A549 (cell line): ENCODE measurements around the gene HEXIM1. TPM values are rescaled to one million over a fixed set of nuclear protein-coding genes. Genes with fewer than 3 reads are reported as not detected.

Experiments used
- ATAC-seq, 2 experiments: fragments of 200-7000 bp in 1 of 2; fragments of >200 bp in 1 of 2; cut with Nextera tagmentation in 1 of 2; cut with Tn5 transposase in 1 of 2; 3 replicates each; pipeline versions ENCODE4 v1.8.0 to v1.9.1; 2018 to 2020; ENCODE audit warnings: mild to moderate bottlenecking in 1 of 2, moderate library complexity in 1 of 2
- CTCF ChIA-PET: fragments of 300-600 bp; sonication (Branson Sonifier 250); formaldehyde crosslinking; extraction: SDS; loops from one replicate; lab custom pipeline; 2021; ENCODE audit warnings: antibody characterized with exemption, inconsistent platforms; lab: Yijun Ruan, JAX
- POLR2A ChIA-PET: fragments of 350-600 bp; formaldehyde crosslinking; extraction: SDS; loops from one replicate; lab custom pipeline; 2021; ENCODE audit warnings: antibody characterized with exemption, inconsistent platforms; lab: Yijun Ruan, JAX
- DNase-seq, 2 experiments: peaks; one replicate each; pipeline versions ENCODE4 v3.0.0 to v3.0.0-alpha.2; 2011 to 2016; ENCODE audit warnings: low read depth in 1 of 2, low spot score in 1 of 2
- FAIRE-seq: peaks from 2 replicates; lab custom pipeline; 2011; peaks lifted over from hg19 to GRCh38; lab: Jason Lieb, UNC
- H3K27ac ChIP-seq, 2 experiments: fragments of >200 bp; sonication (Bioruptor Twin); formaldehyde crosslinking; 3 replicates each; pipeline ENCODE4 v1.5.1; 2016 to 2017
- H3K4me1 ChIP-seq: fragments of >200 bp; sonication (Bioruptor Twin); formaldehyde crosslinking; 3 replicates; pipeline ENCODE4 v1.6.1; 2016
- H3K4me2 ChIP-seq: fragments of >200 bp; sonication (Bioruptor Twin); formaldehyde crosslinking; 3 replicates; pipeline ENCODE4 v1.6.1; 2016
- H3K4me3 ChIP-seq: fragments of >200 bp; sonication (Bioruptor Twin); formaldehyde crosslinking; 3 replicates; pipeline ENCODE4 v1.5.1; 2016
- H3K9me3 ChIP-seq: fragments of >200 bp; sonication (Bioruptor Twin); formaldehyde crosslinking; 3 replicates; pipeline ENCODE4 v1.6.1; 2016
- CBX8 ChIP-seq: fragments of 200-600 bp; sonication (generic); IDR thresholded peaks from 2 replicates; pipeline ENCODE4 v1.6.1; 2016
- CHD4 ChIP-seq: fragments of 200-600 bp; sonication (generic); IDR thresholded peaks from 2 replicates; pipeline ENCODE4 v1.6.1; 2016; ENCODE audit warnings: antibody characterized with exemption, mild to moderate bottlenecking, borderline replicate concordance
- HEYL ChIP-seq: fragments of 250-450 bp; sonication (Bioruptor Pico); IDR thresholded peaks from 2 replicates; pipeline ENCODE4 v1.8.0; 2021; ENCODE audit warnings: mild to moderate bottlenecking, moderate library complexity
- HOXA7 ChIP-seq: fragments of 250-450 bp; sonication (Bioruptor Pico); IDR thresholded peaks from 2 replicates; pipeline ENCODE4 v1.5.0; 2020; ENCODE audit warnings: mild to moderate bottlenecking, moderate library complexity
- HOXB13 ChIP-seq: fragments of 250-450 bp; sonication (Bioruptor Pico); IDR thresholded peaks from 2 replicates; pipeline ENCODE4 v1.5.0; 2020; ENCODE audit warnings: low read depth, mild to moderate bottlenecking, moderate library complexity
- JUN ChIP-seq, 2 experiments: fragments of >200 bp; sonication (Bioruptor Twin); formaldehyde crosslinking; IDR thresholded peaks; 2 replicates in 1 of 2; 3 replicates in 1 of 2; pipeline ENCODE4 v1.6.1; 2016 to 2017
- NR3C1 ChIP-seq: fragments of >200 bp; sonication (Bioruptor Twin); formaldehyde crosslinking; IDR thresholded peaks from 3 replicates; pipeline ENCODE4 v1.6.1; 2017
- RARB ChIP-seq: fragments of 250-450 bp; sonication (Bioruptor Pico); IDR thresholded peaks from 2 replicates; pipeline ENCODE4 v1.8.0; 2021; ENCODE audit warnings: mild to moderate bottlenecking, moderate library complexity
- RCOR1 ChIP-seq: fragments of 150-350 bp; IDR thresholded peaks from 2 replicates; pipeline ENCODE4 v1.6.1; 2014; ENCODE audit warnings: antibody characterized with exemption, low read length, low read depth
- RNF2 ChIP-seq: fragments of 200-600 bp; sonication (generic); IDR thresholded peaks from 2 replicates; pipeline ENCODE4 v1.6.1; 2016; ENCODE audit warnings: low read depth, mild to moderate bottlenecking, antibody characterized with exemption, moderate library complexity, borderline replicate concordance
- SMC3 ChIP-seq: fragments of >200 bp; sonication (Bioruptor Twin); formaldehyde crosslinking; IDR thresholded peaks from 3 replicates; pipeline ENCODE4 v1.6.1; 2018; ENCODE audit warnings: inconsistent platforms
- ZFP36 ChIP-seq: fragments of 450-650 bp; IDR thresholded peaks from 2 replicates; pipeline ENCODE4 v1.6.1; 2014; ENCODE audit warnings: borderline replicate concordance; ENCODE audit not compliant: partially characterized antibody
- WGBS: methylation state at CpG from one replicate; pipeline ENCODE4 v1.1.6; 2017; ENCODE audit errors: missing lambda C conversion rate; 5-methylcytosine and 5-hydroxymethylcytosine counted together
- polyA plus RNA-seq, 4 experiments: library from polyadenylated mRNA; depleted of rRNA in 3 of 4; stranded (reverse); fragments of >200 nt; fragmentation: RNase III in 1 of 4; extraction: RNeasy Plus Mini Kit Qiagen cat#74134 plus additional on column Dnase treatment in 1 of 4; gene quantifications; 2 replicates in 3 of 4; 3 replicates in 1 of 4; pipeline ENCODE4 v1.2.3, GENCODE V29; 2011 to 2017
- TF ChIP-seq, protein P1 (sequence below): fragments of >200 bp; sonication (Bioruptor Twin); formaldehyde crosslinking; IDR thresholded peaks from 3 replicates; pipeline ENCODE4 v1.5.1; 2016
- TF ChIP-seq, protein P2 (sequence below): fragments of 250-450 bp; sonication (Bioruptor Pico); IDR thresholded peaks from 2 replicates; pipeline ENCODE4 v1.5.0; 2021; ENCODE audit warnings: mild to moderate bottlenecking, moderate library complexity, borderline replicate concordance

HEXIM1 gene
- polyA plus RNA-seq, 2 of the 4 experiments (the other 2 are of a cell fraction), result 54.0 to 143 TPM

DNA sequence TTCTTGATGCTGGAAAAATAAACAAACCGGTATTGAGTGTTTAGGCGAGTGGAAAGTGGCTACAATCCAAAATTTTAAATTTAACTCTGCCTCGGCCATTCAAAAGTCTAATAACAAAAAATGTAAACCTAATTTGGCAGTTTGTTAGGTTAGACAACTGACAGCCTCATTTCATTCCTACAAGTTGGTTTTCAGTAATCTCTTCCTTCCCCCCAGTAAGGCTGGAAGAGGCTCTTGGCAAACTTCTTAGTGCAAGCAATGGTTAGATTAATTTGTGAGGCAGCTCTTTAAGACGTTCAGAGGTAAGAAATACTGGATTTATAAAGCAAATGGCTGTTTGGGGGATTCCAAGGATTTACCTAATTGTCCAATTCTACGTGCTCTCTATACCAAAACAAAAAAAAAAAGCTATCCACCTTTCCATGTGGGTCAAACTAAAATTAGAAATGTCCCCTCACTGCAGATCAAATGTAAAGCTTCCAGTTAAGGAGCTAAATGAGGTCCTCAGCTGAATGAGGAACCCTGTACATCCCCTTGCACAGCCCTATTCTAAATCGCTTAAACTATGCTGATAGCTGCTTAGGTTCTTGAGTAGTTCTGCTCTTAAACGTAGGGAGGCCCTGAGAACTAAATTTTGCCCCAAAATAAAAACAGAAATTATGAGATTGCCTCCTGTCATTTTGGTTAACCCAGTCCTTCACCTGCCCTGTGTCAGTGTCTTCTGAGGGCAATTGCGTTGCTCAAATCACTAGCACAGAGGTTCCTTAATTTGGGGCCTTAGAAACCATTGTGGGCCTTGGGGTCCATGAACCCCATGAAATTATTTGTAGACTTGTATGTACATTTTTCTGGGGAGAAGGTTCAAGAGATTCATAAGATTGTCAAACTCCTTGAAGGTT lies 2.9 kb downstream of the HEXIM1 start:
- ATAC-seq (no peak), FAIRE-seq (no peak), DNase-seq (no peak)
- Histone ChIP-seq H3K4me3 (peak overlapping the region; percentile 74), H3K27ac (peak overlapping the region; percentile 74 to 92), H3K4me2 (peak overlapping the region; percentile 73), H3K4me1 (peaks cover 31% of the 10 kb centered on the region), H3K9me3 (no peaks in the 10 kb centered on the region)
- ChIA-PET POLR2A (interaction anchor here (0.6 to 7.5 kb wide), 12 partner anchors 9 to 251 kb away, joined by 3 to 404 read pairs (median 34); partner anchors contain the start of genes ACBD4, HEXIM2 and MAP3K14), CTCF (interaction anchor here (0.6 to 43.5 kb wide), 21 partner anchors 17 to 376 kb away, joined by 3 to 2147 read pairs (median 4); partner anchors contain the start of genes ACBD4, FMNL1, HEXIM2 and PLCD3)
- peak in 1 of 2 experiments; percentile 3; a peak in 3 of 5 replicates for TF ChIP-seq JUN (IDR thresholded peaks at IDR 0.05)
- TF ChIP-seq, protein P1, sequence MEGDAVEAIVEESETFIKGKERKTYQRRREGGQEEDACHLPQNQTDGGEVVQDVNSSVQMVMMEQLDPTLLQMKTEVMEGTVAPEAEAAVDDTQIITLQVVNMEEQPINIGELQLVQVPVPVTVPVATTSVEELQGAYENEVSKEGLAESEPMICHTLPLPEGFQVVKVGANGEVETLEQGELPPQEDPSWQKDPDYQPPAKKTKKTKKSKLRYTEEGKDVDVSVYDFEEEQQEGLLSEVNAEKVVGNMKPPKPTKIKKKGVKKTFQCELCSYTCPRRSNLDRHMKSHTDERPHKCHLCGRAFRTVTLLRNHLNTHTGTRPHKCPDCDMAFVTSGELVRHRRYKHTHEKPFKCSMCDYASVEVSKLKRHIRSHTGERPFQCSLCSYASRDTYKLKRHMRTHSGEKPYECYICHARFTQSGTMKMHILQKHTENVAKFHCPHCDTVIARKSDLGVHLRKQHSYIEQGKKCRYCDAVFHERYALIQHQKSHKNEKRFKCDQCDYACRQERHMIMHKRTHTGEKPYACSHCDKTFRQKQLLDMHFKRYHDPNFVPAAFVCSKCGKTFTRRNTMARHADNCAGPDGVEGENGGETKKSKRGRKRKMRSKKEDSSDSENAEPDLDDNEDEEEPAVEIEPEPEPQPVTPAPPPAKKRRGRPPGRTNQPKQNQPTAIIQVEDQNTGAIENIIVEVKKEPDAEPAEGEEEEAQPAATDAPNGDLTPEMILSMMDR, result no peak
- 10% methylated on average over 8 of the region's 8 CpGs for WGBS

DNA sequence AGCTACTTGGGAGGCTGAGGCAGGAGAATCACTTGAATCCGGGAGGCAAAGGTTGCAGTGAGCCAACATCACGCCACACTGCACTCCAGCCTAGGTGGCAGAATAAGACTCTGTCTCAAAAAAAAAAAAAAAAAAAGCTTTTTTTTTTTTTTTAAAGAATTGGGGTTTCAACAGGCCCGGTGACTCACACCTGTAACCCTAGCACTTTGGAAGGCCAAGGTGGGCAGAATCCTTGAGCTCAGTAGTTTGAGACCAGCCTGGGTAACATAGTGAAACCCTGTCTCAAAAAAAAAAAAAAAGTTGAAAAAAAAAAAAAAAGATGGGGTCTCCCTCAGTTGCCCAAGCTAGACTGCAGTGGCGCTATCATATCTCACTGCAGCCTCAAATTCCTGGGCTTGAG lies 6.8 kb downstream of the HEXIM1 start:
- H3K4me3 ChIP-seq, result no peak overlapping the region
- 86% methylated on average over 4 of the region's 4 CpGs for WGBS
- no peak for DNase-seq
- ATAC-seq, result no peak
- CTCF ChIA-PET, result interaction anchor here (0.7 to 43.5 kb wide), 7 partner anchors 13 to 697 kb away, joined by 3 to 2147 read pairs (median 9); partner anchors contain the start of genes ACBD4, FMNL1, HEXIM2 and PLCD3
- H3K27ac ChIP-seq, result peak overlapping the region; percentile 21 to 68; a peak in 4 of 6 replicates
- H3K9me3 ChIP-seq, result no peaks in the 10 kb centered on the region
- TF ChIP-seq, protein P2, sequence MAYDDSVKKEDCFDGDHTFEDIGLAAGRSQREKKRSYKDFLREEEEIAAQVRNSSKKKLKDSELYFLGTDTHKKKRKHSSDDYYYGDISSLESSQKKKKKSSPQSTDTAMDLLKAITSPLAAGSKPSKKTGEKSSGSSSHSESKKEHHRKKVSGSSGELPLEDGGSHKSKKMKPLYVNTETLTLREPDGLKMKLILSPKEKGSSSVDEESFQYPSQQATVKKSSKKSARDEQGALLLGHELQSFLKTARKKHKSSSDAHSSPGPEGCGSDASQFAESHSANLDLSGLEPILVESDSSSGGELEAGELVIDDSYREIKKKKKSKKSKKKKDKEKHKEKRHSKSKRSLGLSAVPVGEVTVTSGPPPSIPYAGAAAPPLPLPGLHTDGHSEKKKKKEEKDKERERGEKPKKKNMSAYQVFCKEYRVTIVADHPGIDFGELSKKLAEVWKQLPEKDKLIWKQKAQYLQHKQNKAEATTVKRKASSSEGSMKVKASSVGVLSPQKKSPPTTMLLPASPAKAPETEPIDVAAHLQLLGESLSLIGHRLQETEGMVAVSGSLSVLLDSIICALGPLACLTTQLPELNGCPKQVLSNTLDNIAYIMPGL (CRISPR knock-in tag), result no peak
- TF ChIP-seq RNF2 (no peak), RCOR1 (no peak), HOXA7 (no peak), NR3C1 (no peak), HEYL (CRISPR knock-in tag) (no peak), CBX8 (no peak), HOXB13 (no peak), RARB (no peak), ZFP36 (no peak), CHD4 (no peak), SMC3 (no peak)
- TF ChIP-seq, protein P1, result no peak
- TF ChIP-seq, all 56 proteins: peak for 0
- H3K4me2 ChIP-seq, result no peak overlapping the region
- H3K4me1 ChIP-seq, result peaks cover 47% of the 10 kb centered on the region
- no peak for FAIRE-seq
- POLR2A ChIA-PET, result interaction anchor here (0.6 to 1.8 kb wide), 5 partner anchors 13 to 74 kb away, joined by 5 to 18 read pairs (median 8); no protein-coding TSS in a partner anchor
